ENCODE results near the gene CHRNA10.
A peak's percentile ranks its signal among the peaks of the same experiment; 100 is the strongest.
"Not testable (repeated sequence)": the region's sequence is repeated elsewhere in the genome, so short reads cannot be mapped to it uniquely, and the experiment has no call there.

CHRNA10 gene

GRCh38 chr11:3664032-3664630 is 7.1 kb downstream of the CHRNA10 start:
- DNase-seq = no peak

- no peak for DNase-seq
Observed at GRCh38 chr11:3662856-3663255, 8.3 kb downstream of the CHRNA10 start.

GRCh38 chr11:3660960-3661359 is 10.2 kb downstream of the CHRNA10 start:
- DNase-seq = no peak

- no peak for DNase-seq
Observed at GRCh38 chr11:3659595-3660515, 11.3 kb downstream of the CHRNA10 start.

- DNase-seq = no peak
Observed at GRCh38 chr11:3658252-3658651, 12.9 kb downstream of the CHRNA10 start.

GRCh38 chr11:3657331-3657730 is 13.9 kb downstream of the CHRNA10 start:
- not testable (repeated sequence) for DNase-seq

- no peak for DNase-seq
Observed at GRCh38 chr11:3655547-3655946, 15.6 kb downstream of the CHRNA10 start.

- not testable (repeated sequence) for DNase-seq
Observed at GRCh38 chr11:3652514-3652913, 18.7 kb downstream of the CHRNA10 start.

DNA sequence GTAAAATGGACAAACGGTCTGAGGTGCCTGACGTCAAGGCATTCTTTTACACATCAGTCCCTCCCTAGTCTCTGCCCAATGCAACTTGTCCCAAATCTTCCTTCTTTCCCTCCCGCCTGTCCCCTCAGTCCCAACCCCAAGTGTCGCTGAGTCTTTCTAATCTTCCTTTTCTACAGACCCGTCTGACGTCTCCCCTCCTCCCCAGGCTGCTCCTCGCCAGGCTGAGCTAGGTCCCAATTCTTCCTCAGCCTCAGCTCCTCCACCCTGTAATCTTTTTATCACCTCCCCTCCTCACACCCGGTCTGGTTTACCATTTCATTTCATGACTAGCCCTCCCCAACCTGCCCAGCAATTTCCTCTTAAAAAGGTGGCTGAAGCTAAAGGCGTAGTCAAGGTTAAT is 21.8 kb downstream of the CHRNA10 start:
- not testable (repeated sequence) for DNase-seq

DNA sequence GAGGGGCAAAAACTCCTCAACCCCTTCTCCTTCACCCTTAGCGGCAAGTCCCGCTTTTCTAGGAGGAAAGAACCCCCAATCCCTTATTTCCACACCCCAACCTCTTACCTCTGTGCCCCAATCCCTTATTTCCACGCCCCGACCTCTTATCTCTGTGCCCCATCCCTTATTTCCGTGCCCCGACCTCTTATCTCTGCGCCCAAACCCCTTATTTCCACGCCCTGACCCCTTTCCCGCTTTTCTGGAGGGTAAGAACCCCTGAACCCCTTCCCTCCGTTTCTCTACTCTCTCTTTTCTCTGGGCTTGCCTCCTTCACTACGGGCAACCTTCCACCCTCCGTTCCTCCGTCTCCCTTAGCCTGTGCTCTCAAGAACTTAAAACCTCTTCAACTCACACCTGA is 22.3 kb downstream of the CHRNA10 start:
- not testable (repeated sequence) for DNase-seq

- DNase-seq = no peak
Observed at GRCh38 chr11:3645552-3645951, 25.6 kb downstream of the CHRNA10 start.

- no peak for DNase-seq
Observed at GRCh38 chr11:3644817-3645235, 26.4 kb downstream of the CHRNA10 start, which contains the start of gene ART1. TSS of gene ART1 (plus strand) at chr11:3645128. CDS start at chr11:3659214, 14,086 bp downstream.

DNA sequence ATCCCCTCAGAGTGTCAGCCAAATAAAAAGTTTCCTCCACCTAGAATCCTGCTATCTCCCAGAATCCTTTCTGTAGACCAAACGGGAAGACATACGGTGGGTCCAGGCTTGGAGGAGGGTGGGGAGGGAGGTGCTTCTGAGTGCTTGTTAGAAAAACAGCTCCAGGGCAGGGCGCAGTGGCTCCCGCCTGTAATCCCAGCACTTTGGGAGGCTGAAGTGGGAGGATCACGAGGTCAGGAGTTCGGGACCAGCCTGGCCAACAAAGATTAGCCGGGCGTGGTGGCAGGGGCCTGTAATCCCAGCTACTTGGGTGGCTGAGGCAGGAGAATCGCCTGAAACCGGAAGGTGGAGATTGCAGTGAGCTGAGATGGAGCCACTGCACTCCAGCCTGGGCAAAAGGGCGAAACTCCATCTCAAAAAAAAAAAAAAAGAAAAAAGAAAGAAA is 28.1 kb downstream of the CHRNA10 start:
- DNase-seq = not testable (repeated sequence)

DNA sequence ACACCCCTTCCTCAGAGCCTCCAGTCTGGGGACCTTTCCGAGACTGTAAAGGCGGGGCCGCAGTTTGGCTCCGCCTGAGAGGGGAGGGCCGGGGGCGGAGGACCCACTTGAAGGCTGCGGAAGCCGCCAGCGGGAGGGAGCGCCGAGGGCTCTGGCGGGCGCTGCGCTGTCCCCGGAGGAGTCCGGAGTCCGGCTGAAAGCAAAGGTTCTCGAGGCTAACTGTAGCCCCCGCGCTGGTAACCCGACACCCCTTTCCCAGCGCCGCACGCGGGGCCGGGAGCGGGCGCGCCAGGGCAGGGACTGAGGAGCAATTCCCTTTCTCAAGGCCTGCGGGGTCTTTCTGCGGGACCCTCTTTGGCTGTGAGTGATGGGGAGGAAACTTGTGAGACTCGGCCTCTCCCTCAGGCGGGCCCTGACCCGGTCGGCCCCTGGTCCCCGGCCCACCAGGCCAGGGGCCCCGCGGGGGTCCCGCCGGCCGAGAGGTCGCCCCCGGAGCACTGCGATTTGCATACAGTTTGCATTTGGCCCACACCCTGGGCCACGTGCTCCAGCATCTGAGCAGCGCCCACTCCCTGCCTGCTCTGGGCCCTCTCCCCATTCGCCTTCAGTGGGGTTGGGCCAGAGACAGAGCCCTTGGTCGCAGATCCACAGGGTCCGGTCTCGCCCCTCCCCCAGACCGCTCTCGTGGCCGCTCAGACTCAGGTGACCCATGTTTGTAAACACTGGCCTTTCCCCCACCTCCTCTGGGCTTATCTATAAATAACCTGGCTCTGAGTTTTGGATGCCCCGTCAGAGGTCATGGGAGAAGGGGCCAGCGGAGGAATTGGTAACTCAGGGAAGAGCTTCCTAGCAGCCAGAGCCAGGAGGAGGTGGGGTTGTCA is 28.9 kb downstream of the CHRNA10 start:
- DNase-seq = peak; percentile 29

DNA sequence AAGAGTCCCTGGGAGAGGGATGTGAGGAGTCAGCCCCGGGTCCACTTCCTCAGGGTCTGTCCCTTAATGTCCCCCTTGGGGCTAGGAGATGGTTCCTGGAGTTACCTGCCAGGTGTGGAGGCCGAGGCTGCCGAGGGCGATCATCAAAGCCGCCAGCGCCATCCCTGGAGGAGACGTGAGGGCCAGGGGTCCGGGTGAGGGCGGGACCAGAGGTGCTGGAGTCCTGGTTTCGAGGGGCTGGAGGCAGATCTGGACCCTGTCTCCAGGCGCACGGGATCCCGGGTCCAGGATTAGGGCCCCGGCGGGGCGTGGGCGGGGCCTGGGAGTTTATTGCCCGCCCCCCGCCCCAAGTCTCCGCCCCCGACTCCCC is 29.5 kb downstream of the CHRNA10 start, which contains the start of gene ART5:
ART5 (minus strand) TSS at position 292 of the 370 bp plus-strand sequence; CDS start at position 162, 130 bp downstream.
- DNase-seq = no peak

DNA sequence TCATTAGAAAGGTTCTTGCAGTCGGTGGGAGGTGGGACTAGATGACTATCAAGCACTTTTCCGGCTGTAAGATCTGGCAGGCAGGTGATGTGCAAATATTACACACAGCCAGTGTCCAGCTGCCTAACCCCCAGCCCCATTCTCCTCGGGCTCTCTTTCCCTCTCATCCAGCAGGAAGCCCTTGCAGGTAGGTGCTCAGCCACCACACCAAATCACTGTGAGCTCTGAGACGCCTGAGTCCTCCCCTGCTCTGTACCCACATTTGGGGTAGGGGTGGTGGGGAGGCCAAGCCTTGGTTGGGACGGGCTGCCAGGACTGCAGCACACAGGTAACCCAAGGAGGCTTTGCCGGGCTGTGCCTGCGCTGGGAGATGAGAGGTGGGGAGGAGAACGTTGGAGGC is 30.0 kb downstream of the CHRNA10 start:
- DNase-seq = no peak

DNA sequence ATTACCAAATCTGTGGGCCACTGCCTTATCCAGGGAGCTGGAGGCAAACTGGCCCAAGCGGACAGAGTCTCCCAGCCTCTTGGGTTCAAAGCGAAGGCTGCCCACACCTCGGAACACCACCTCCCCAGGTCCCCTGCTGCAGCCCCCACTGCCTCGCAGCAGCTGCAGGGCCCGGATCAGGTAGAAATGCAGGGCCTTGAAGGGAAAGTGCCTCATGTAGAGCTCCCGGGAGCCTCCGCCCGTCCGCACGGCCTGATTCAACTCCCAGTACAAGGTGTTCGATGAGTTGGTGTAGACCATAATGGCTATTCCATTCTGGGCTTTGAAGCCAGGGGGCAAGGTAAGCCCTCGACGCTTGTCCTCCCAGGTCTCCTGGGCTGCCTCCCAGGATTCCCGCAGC is 31.3 kb downstream of the CHRNA10 start:
- no peak for DNase-seq

- no peak for DNase-seq
Observed at GRCh38 chr11:3638513-3638912, 32.7 kb downstream of the CHRNA10 start.

- DNase-seq = no peak
Observed at GRCh38 chr11:3637201-3637600, 34.0 kb downstream of the CHRNA10 start.

GRCh38 chr11:3635641-3636375 is 35.4 kb downstream of the CHRNA10 start:
- no peak for DNase-seq

- no peak for DNase-seq
Observed at GRCh38 chr11:3632070-3632660, 39.0 kb downstream of the CHRNA10 start.

GRCh38 chr11:3631331-3631730 is 39.9 kb downstream of the CHRNA10 start:
- DNase-seq = no peak
